Measurements from ENCODE around the gene AK5. TPM values are rescaled to one million over a fixed set of nuclear protein-coding genes. Genes with fewer than 3 reads are reported as not detected.

Gene AK5
- total RNA-seq, 1 experiment from 2014 or later: 3.8 TPM

- ChIA-PET POLR2A (ENCODE audit: unreplicated experiment) (no interaction called here), CTCF (no interaction called here)
- no peaks in the 10 kb centered on the region for H3K27me3 ChIP-seq (ENCODE audit: low read length)
- H3K36me3 ChIP-seq (ENCODE audit: low read depth, low read length): no peaks in the 10 kb centered on the region
- no peaks in the 10 kb centered on the region for H3K4me1 ChIP-seq (ENCODE audit: insufficient read depth, low read length)
- intact Hi-C loops (cut with micrococcal nuclease): no loop called here
- H3K79me2 ChIP-seq (ENCODE audit: low read length): no peaks in the 10 kb centered on the region
- no peak for DNase-seq
- no peaks in the 10 kb centered on the region for H3K9me3 ChIP-seq (ENCODE audit: low read length)
- no peak overlapping the region for H2AFZ ChIP-seq (ENCODE audit: low read length)
- H3K4me3 ChIP-seq (ENCODE audit: low read length): no peak overlapping the region
- H3K4me2 ChIP-seq (ENCODE audit: low read length): no peak overlapping the region
- no peak overlapping the region for H3K27ac ChIP-seq (ENCODE audit: low read length)
- no TSS peak for BruUV-seq (replicated peaks)
- no peaks in the 10 kb centered on the region for H4K20me1 ChIP-seq (ENCODE audit: low read length)
- no peaks in the 10 kb centered on the region for H3K9me2 ChIP-seq (replicated peaks; ENCODE audit: low read length)
- no peak for ATAC-seq
- no peaks in the 10 kb centered on the region for H3F3A ChIP-seq (ENCODE audit: low read length, unreplicated experiment)
- TF ChIP-seq EZH2 (IDR thresholded peaks at IDR 0.05; ENCODE audit: low read length, unreplicated experiment) (no peak), EZH2phosphoT487 (IDR thresholded peaks at IDR 0.05; ENCODE audit: borderline replicate concordance, low read length) (no peak)
- TF ChIP-seq, protein P1, sequence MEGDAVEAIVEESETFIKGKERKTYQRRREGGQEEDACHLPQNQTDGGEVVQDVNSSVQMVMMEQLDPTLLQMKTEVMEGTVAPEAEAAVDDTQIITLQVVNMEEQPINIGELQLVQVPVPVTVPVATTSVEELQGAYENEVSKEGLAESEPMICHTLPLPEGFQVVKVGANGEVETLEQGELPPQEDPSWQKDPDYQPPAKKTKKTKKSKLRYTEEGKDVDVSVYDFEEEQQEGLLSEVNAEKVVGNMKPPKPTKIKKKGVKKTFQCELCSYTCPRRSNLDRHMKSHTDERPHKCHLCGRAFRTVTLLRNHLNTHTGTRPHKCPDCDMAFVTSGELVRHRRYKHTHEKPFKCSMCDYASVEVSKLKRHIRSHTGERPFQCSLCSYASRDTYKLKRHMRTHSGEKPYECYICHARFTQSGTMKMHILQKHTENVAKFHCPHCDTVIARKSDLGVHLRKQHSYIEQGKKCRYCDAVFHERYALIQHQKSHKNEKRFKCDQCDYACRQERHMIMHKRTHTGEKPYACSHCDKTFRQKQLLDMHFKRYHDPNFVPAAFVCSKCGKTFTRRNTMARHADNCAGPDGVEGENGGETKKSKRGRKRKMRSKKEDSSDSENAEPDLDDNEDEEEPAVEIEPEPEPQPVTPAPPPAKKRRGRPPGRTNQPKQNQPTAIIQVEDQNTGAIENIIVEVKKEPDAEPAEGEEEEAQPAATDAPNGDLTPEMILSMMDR (conservative IDR thresholded peaks at IDR 0.05; ENCODE audit: low read depth, low read length): no peak
- no peak overlapping the region for H3K9ac ChIP-seq (ENCODE audit: low read length)
Measured at GRCh38 chr1:77387553-77387952, 105.7 kb downstream of the AK5 start.

DNA sequence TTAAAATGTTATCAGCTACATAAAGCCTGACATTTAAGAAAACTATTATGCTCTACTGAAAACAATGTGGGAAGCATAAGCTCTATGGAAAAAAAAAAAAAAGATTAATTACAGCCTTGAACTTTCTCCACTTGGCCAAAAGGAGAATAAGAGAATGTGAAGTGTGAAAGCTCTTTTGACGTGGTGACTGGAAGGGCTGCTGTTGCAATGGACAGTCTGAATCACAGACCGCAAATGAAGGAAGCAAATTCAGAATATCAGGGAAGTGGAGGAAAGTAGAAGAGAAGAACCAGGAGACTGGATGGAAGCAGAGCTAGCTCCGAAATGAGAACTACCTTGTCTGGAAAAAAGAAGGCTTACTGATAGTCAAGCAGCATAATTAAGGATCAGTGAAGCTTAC lies 106.8 kb downstream of the AK5 start:
- H3K4me1 ChIP-seq (ENCODE audit: insufficient read depth, low read length): 0 out of 2 replicates have a peak, but pooled peaks cover 2% of the 10 kb centered on the region
- ChIA-PET POLR2A (ENCODE audit: unreplicated experiment) (no interaction called here), CTCF (no interaction called here)
- H3K4me2 ChIP-seq (ENCODE audit: low read length): no peak overlapping the region
- no peak for DNase-seq
- no peaks in the 10 kb centered on the region for H3K27me3 ChIP-seq (ENCODE audit: low read length)
- no peak for TF ChIP-seq EZH2 (IDR thresholded peaks at IDR 0.05; ENCODE audit: low read length, unreplicated experiment)
- no peak for TF ChIP-seq EZH2phosphoT487 (IDR thresholded peaks at IDR 0.05; ENCODE audit: borderline replicate concordance, low read length)
- TF ChIP-seq, protein P1 (conservative IDR thresholded peaks at IDR 0.05; ENCODE audit: low read depth, low read length): no peak
- no peaks in the 10 kb centered on the region for H4K20me1 ChIP-seq (ENCODE audit: low read length)
- no peak for ATAC-seq
- intact Hi-C loops (cut with micrococcal nuclease): no loop called here
- H3K9me3 ChIP-seq (ENCODE audit: low read length): no peaks in the 10 kb centered on the region
- H2AFZ ChIP-seq (ENCODE audit: low read length): no peak overlapping the region
- no peaks in the 10 kb centered on the region for H3K36me3 ChIP-seq (ENCODE audit: low read depth, low read length)
- no TSS peak for BruUV-seq (replicated peaks)
- H3K27ac ChIP-seq (ENCODE audit: low read length): no peak overlapping the region
- no peaks in the 10 kb centered on the region for H3K9me2 ChIP-seq (replicated peaks; ENCODE audit: low read length)
- H3K9ac ChIP-seq (ENCODE audit: low read length): no peak overlapping the region
- no peaks in the 10 kb centered on the region for H3K79me2 ChIP-seq (ENCODE audit: low read length)
- no peak overlapping the region for H3K4me3 ChIP-seq (ENCODE audit: low read length)
- no peaks in the 10 kb centered on the region for H3F3A ChIP-seq (ENCODE audit: low read length, unreplicated experiment)

DNA sequence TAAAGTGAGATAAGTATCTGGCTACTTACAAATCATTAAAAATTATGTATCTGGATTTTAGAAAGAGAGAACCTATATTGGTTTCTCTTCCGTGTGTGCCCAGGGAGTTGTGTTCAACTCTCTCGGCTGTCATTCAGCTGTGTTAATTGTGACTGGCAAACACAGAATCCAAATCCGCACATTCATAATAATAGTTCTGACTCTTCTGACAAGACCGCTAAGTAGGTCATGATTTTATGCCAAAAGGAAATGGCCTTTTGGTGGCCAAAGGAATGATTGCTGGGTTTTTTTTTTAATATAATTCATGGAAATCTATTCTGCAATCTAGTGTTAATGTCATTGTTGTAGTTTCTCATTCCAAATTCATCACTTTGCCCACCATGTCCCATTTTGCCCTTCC lies 110.7 kb downstream of the AK5 start:
- POLR2A ChIA-PET (ENCODE audit: unreplicated experiment): no interaction called here
- TF ChIP-seq EZH2 (IDR thresholded peaks at IDR 0.05; ENCODE audit: low read length, unreplicated experiment): no peak
- no peak for TF ChIP-seq EZH2phosphoT487 (IDR thresholded peaks at IDR 0.05; ENCODE audit: borderline replicate concordance, low read length)
- TF ChIP-seq, protein P1 (conservative IDR thresholded peaks at IDR 0.05; ENCODE audit: low read depth, low read length): no peak
- BruUV-seq (replicated peaks): no TSS peak

More for the DNA sequence above, 110.7 kb downstream of the AK5 start:
- Histone ChIP-seq H2AFZ (ENCODE audit: low read length) (no peak overlapping the region), H3K9ac (ENCODE audit: low read length) (no peak overlapping the region), H3K27ac (ENCODE audit: low read length) (no peak overlapping the region), H3K9me2 (replicated peaks; ENCODE audit: low read length) (no peaks in the 10 kb centered on the region), H3K27me3 (ENCODE audit: low read length) (no peaks in the 10 kb centered on the region), H4K20me1 (ENCODE audit: low read length) (no peaks in the 10 kb centered on the region), H3K36me3 (ENCODE audit: low read depth, low read length) (no peaks in the 10 kb centered on the region), H3K4me2 (ENCODE audit: low read length) (no peak overlapping the region), H3K4me1 (ENCODE audit: insufficient read depth, low read length) (peaks cover 27% of the 10 kb centered on the region), H3F3A (ENCODE audit: low read length, unreplicated experiment) (peaks cover 8% of the 10 kb centered on the region), H3K79me2 (ENCODE audit: low read length) (no peaks in the 10 kb centered on the region), H3K4me3 (ENCODE audit: low read length) (no peak overlapping the region), H3K9me3 (ENCODE audit: low read length) (no peaks in the 10 kb centered on the region)
- intact Hi-C loops (cut with micrococcal nuclease): loop anchor here (5.0 kb wide), 1 partner anchor 175 kb away; the partner anchor contains the start of gene PIGK
- no peak for ATAC-seq
- CTCF ChIA-PET: no interaction called here
- no peak for DNase-seq
